SK-N-SH (cell line): Measurements from ENCODE around the gene AIP. TPM values are rescaled to one million over a fixed set of nuclear protein-coding genes. Genes with fewer than 3 reads are reported as not detected.

Experiments
- CTCF ChIA-PET: fragments of 300-600, 350-600 bp; formaldehyde crosslinking; extraction: SDS; loops from one replicate; lab custom pipeline; 2021; lab: Yijun Ruan, JAX
- POLR2A ChIA-PET: fragments of 350-600 bp; sonication (Branson Sonifier 250); formaldehyde crosslinking; extraction: SDS; loops from one replicate; lab custom pipeline; 2020; ENCODE audit warnings: antibody characterized with exemption, inconsistent platforms; lab: Yijun Ruan, JAX
- DNase-seq: peaks from one replicate; pipeline ENCODE4 v3.0.0; 2012
- H2AFZ ChIP-seq: fragments of 200-600 bp; sonication (generic); 2 replicates; pipeline ENCODE4 v1.8.1; 2016; ENCODE audit warnings: antibody characterized with exemption, mild to moderate bottlenecking, low read depth
- H3F3A ChIP-seq: fragments of 200-600 bp; sonication (generic); replicated peaks from 2 replicates; pipeline ENCODE3; 2016; ENCODE audit warnings: antibody characterized with exemption, mild to moderate bottlenecking; ENCODE audit not compliant: insufficient read depth
- H3K27ac ChIP-seq, 2 experiments: fragments of 200-500 bp in 1 of 2; fragments of 200-600 bp in 1 of 2; sonication (Bioruptor generic) in 1 of 2; sonication (generic), shearing (Covaris generic) in 1 of 2; 2 replicates each; pipeline versions ENCODE4 v1.5.1 to v1.6.1; 2014 to 2016; ENCODE audit warnings: low read depth in 2 of 2, inconsistent platforms in 1 of 2, low read length in 1 of 2, mild to moderate bottlenecking in 1 of 2, mixed read lengths in 1 of 2
- H3K27me3 ChIP-seq: fragments of 200-600 bp; sonication (generic), shearing (Covaris generic); 2 replicates; pipeline ENCODE4 v1.6.1; 2016; ENCODE audit warnings: mixed run types; ENCODE audit not compliant: insufficient read depth
- H3K36me3 ChIP-seq, 2 experiments: fragments of 200-500 bp in 1 of 2; fragments of 200-600 bp in 1 of 2; sonication (Bioruptor generic) in 1 of 2; sonication (generic) in 1 of 2; replicated peaks in 1 of 2; 2 replicates each; pipeline versions ENCODE3 to v1.5.1; 2014 to 2016; ENCODE audit warnings: low read length in 1 of 2, mild to moderate bottlenecking in 1 of 2; ENCODE audit not compliant: insufficient read depth in 2 of 2, control insufficient read depth in 1 of 2
- H3K4me1 ChIP-seq, 2 experiments: fragments of 200-500 bp in 1 of 2; fragments of 200-600 bp in 1 of 2; sonication (Bioruptor generic) in 1 of 2; sonication (generic), shearing (Covaris generic) in 1 of 2; 2 replicates each; pipeline versions ENCODE4 v1.5.1 to v1.6.1; 2014 to 2016; ENCODE audit warnings: low read depth in 1 of 2, low read length in 1 of 2, mixed run types in 1 of 2; ENCODE audit not compliant: insufficient read depth in 2 of 2, control insufficient read depth in 1 of 2
- H3K4me2 ChIP-seq: fragments of 200-600 bp; sonication (generic), shearing (Covaris generic); 2 replicates; pipeline ENCODE4 v1.6.1; 2017; ENCODE audit warnings: mixed run types
- H3K4me3 ChIP-seq, 2 experiments: fragments of 200-500 bp in 1 of 2; fragments of 200-600 bp in 1 of 2; sonication (Bioruptor generic) in 1 of 2; sonication (generic), shearing (Covaris generic) in 1 of 2; 2 replicates each; pipeline versions ENCODE4 v1.5.1 to v1.8.1; 2014 to 2016; ENCODE audit warnings: low read depth in 2 of 2, inconsistent platforms in 1 of 2, low read length in 1 of 2, mild to moderate bottlenecking in 1 of 2, mixed read lengths in 1 of 2, moderate library complexity in 1 of 2
- H3K79me2 ChIP-seq: fragments of 200-600 bp; sonication (generic); 2 replicates; pipeline ENCODE4 v1.8.1; 2017; ENCODE audit warnings: mild to moderate bottlenecking; ENCODE audit not compliant: insufficient read depth
- H3K9ac ChIP-seq: fragments of 200-600 bp; sonication (generic); 2 replicates; pipeline ENCODE4 v1.6.1; 2017; ENCODE audit warnings: mixed run types
- H3K9me2 ChIP-seq: fragments of 200-600 bp; sonication (generic); 2 replicates; pipeline ENCODE4 v1.6.1; 2017; ENCODE audit warnings: mixed run types
- H3K9me3 ChIP-seq: fragments of 200-600 bp; sonication (generic); 2 replicates; pipeline ENCODE4 v1.6.1; 2017; ENCODE audit warnings: mixed run types, mild to moderate bottlenecking, moderate library complexity
- H4K20me1 ChIP-seq: fragments of 200-600 bp; sonication (generic); 2 replicates; pipeline ENCODE4 v1.6.1; 2017; ENCODE audit warnings: mild to moderate bottlenecking, mixed run types; ENCODE audit not compliant: insufficient read depth
- CHD2 ChIP-seq: fragments of 150-350 bp; IDR thresholded peaks from 2 replicates; pipeline ENCODE4 v1.6.1; 2018; ENCODE audit warnings: low read length; ENCODE audit not compliant: partially characterized antibody
- ELF1 ChIP-seq: IDR thresholded peaks from 2 replicates; pipeline ENCODE4 v1.4.0; 2012
- EZH2phosphoT487 ChIP-seq: fragments of 200-600 bp; sonication (generic); IDR thresholded peaks from 2 replicates; pipeline ENCODE4 v1.6.1; 2017; ENCODE audit warnings: low read depth, mixed run types, mild to moderate bottlenecking, antibody characterized with exemption, moderate library complexity, borderline replicate concordance
- GABPA ChIP-seq: IDR thresholded peaks from 2 replicates; pipeline ENCODE4 v1.4.0; 2012; ENCODE audit warnings: low read depth, mild to moderate bottlenecking
- GATA2 ChIP-seq: sonication (generic); formaldehyde crosslinking; IDR thresholded peaks from 2 replicates; pipeline ENCODE4 v1.5.0; 2020; ENCODE audit warnings: mild to moderate bottlenecking, missing genetic modification reagents
- JUND ChIP-seq: IDR thresholded peaks from 2 replicates; pipeline ENCODE4 v1.4.0; 2012
- MEF2A ChIP-seq: IDR thresholded peaks from 2 replicates; pipeline ENCODE4 v1.4.0; 2012; ENCODE audit warnings: low read depth, borderline replicate concordance
- MXI1 ChIP-seq: IDR thresholded peaks from 2 replicates; pipeline ENCODE4 v1.6.1; 2012; ENCODE audit warnings: mild to moderate bottlenecking, low read depth, low read length, improper control_type of control experiment
- NRF1 ChIP-seq: IDR thresholded peaks from 2 replicates; pipeline ENCODE4 v1.6.1; 2012; ENCODE audit warnings: low read depth, mild to moderate bottlenecking, low read length
- POLR2AphosphoS5 ChIP-seq: IDR thresholded peaks from 2 replicates; pipeline ENCODE4 v1.6.1; 2012; ENCODE audit warnings: low read depth, low read length
- RAD21 ChIP-seq: IDR thresholded peaks from 2 replicates; pipeline ENCODE4 v1.6.1; 2012; ENCODE audit warnings: mild to moderate bottlenecking, low read length
- RCOR1 ChIP-seq: fragments of 150-350 bp; IDR thresholded peaks from 2 replicates; pipeline ENCODE4 v1.6.1; 2017; ENCODE audit warnings: antibody characterized with exemption, low read length
- RFX5 ChIP-seq: IDR thresholded peaks from 2 replicates; pipeline ENCODE4 v1.6.1; 2012; ENCODE audit warnings: mild to moderate bottlenecking, improper control_type of control experiment, low read length
- RXRA ChIP-seq: IDR thresholded peaks from 2 replicates; pipeline ENCODE4 v1.4.0; 2012; ENCODE audit warnings: low read depth, mild to moderate bottlenecking, borderline replicate concordance
- SIN3A ChIP-seq: IDR thresholded peaks from 2 replicates; pipeline ENCODE4 v1.6.1; 2012; ENCODE audit warnings: low read depth, mild to moderate bottlenecking, low read length, moderate library complexity, borderline replicate concordance
- SMC3 ChIP-seq: IDR thresholded peaks from 2 replicates; pipeline ENCODE4 v1.6.1; 2012; ENCODE audit warnings: low read depth, low read length, improper control_type of control experiment
- TAF1 ChIP-seq: IDR thresholded peaks from 2 replicates; pipeline ENCODE4 v1.6.1; 2012; ENCODE audit warnings: low read depth, mild to moderate bottlenecking, low read length, moderate library complexity, borderline replicate concordance
- TEAD4 ChIP-seq: IDR thresholded peaks from 2 replicates; pipeline ENCODE4 v1.4.0; 2012; ENCODE audit warnings: mild to moderate bottlenecking, borderline replicate concordance; ENCODE audit not compliant: insufficient read depth
- YY1 ChIP-seq: IDR thresholded peaks from 2 replicates; pipeline ENCODE4 v1.4.0; 2012; ENCODE audit warnings: low read depth, mild to moderate bottlenecking
- WGBS: methylation state at CpG from one replicate; pipeline ENCODE4 v1.1.6; 2017; ENCODE audit warnings: low lambda C conversion rate; 5-methylcytosine and 5-hydroxymethylcytosine counted together
- polyA plus RNA-seq, 3 experiments: library from polyadenylated mRNA; depleted of rRNA; stranded (reverse); fragments of >200 nt; gene quantifications; 2 replicates each; pipeline ENCODE4 v1.2.3, GENCODE V29; 2012
- TF ChIP-seq, protein P1 (sequence below): IDR thresholded peaks from 2 replicates; pipeline ENCODE4 v1.4.0; 2012; ENCODE audit warnings: low read depth, borderline replicate concordance
- TF ChIP-seq, protein P2 (sequence below): IDR thresholded peaks from 2 replicates; pipeline ENCODE4 v1.6.1; 2012; ENCODE audit warnings: mild to moderate bottlenecking, low read depth, low read length, moderate library complexity
- TF ChIP-seq, protein P3 (sequence below): IDR thresholded peaks from 2 replicates; pipeline ENCODE4 v1.4.0; 2012; ENCODE audit warnings: low read depth, borderline replicate concordance
- TF ChIP-seq, protein P4 (sequence below): fragments of 200-600 bp; sonication (generic); IDR thresholded peaks from 2 replicates; pipeline ENCODE4 v1.6.1; 2017; ENCODE audit warnings: antibody characterized with exemption, mild to moderate bottlenecking, moderate library complexity

AIP gene
- polyA plus RNA-seq, 1 of the 3 experiments (the other 2 are of a cell fraction) = 207 TPM

DNA sequence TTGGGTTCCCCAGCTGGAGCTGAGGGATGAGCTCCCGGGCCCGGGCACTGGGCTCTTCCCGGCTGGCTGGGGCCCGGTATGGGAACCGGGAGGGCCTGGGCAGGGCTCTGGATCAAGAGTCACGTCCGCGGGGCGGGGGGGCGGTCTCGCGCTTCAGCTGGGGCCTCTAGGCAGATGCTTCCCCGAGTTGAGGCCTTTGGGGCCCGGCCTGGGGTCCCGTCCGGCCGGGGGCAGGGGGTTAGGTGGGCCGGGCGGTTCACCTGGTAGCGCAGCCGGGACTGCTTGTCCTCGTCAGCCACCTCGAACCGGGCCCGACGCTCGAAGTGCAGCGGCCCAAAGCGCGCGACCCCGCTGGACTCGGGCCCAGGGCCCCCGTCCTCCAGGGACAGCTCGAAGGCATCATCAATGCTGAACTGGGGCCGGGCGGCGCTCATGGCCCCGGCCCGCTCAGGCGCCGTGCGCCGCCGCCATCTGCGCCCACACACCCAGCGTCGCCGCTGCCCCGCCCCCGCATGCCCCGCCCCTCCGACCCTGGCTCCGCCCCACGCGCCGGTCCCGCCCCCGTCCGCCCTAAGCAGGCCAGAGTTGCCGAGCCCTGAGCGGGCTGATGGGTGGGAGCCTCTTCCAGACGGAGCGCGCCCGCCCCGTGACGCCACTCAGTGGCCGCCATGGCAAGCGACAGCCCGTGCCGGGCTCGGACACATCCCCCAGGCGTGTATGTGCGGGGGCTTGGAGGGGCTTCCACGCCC, 13.9 kb upstream of the AIP start, which contains the start of gene TMEM134:
Gene TMEM134, minus strand, starts transcription at position 493 of the 749 bp plus-strand sequence. Its CDS starts 59 bp downstream, at position 434.
- Histone ChIP-seq H3K79me2 (peaks cover 7% of the 10 kb centered on the region; the same call in 1 of the 2 replicates), H3K4me3 (peak within 1 kb of the TSS; percentile 73 to 90), H3K36me3 (no peaks in the 10 kb centered on the region), H3K9ac (peak within 1 kb of the TSS; percentile 87), H3K9me3 (no peaks in the 10 kb centered on the region), H3F3A (peaks cover 10% of the 10 kb centered on the region), H3K4me1 (peaks cover 4 to 32% of the 10 kb centered on the region in 2 experiments; a peak in 2 of 4 replicates), H2AFZ (peak within 1 kb of the TSS; percentile 100), H3K9me2 (no peaks in the 10 kb centered on the region), H4K20me1 (no peaks in the 10 kb centered on the region), H3K27ac (peak within 1 kb of the TSS; percentile 66 to 72; a peak in 3 of 4 replicates), H3K27me3 (no peaks in the 10 kb centered on the region), H3K4me2 (peak within 1 kb of the TSS; percentile 98)
- DNase-seq = peak; percentile 98
- ChIA-PET CTCF (interaction anchor here (0.7 to 3.4 kb wide), 15 partner anchors 9 to 120 kb away, joined by 3 to 32 read pairs (median 4); partner anchors contain the start of genes PITPNM1 and PPP1CA), POLR2A (interaction anchor here (0.6 to 2.9 kb wide), 6 partner anchors 14 to 244 kb away, joined by 3 to 13 read pairs (median 6); partner anchors contain the start of genes AIP, PPP1CA, RAD9A and RPS6KB2)
- 0% methylated on average over 24 of the region's 76 CpGs for WGBS
- TF ChIP-seq RXRA = no peak
- TF ChIP-seq, protein P1, sequence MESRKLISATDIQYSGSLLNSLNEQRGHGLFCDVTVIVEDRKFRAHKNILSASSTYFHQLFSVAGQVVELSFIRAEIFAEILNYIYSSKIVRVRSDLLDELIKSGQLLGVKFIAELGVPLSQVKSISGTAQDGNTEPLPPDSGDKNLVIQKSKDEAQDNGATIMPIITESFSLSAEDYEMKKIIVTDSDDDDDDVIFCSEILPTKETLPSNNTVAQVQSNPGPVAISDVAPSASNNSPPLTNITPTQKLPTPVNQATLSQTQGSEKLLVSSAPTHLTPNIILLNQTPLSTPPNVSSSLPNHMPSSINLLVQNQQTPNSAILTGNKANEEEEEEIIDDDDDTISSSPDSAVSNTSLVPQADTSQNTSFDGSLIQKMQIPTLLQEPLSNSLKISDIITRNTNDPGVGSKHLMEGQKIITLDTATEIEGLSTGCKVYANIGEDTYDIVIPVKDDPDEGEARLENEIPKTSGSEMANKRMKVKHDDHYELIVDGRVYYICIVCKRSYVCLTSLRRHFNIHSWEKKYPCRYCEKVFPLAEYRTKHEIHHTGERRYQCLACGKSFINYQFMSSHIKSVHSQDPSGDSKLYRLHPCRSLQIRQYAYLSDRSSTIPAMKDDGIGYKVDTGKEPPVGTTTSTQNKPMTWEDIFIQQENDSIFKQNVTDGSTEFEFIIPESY = no peak
- peak; percentile 55 for TF ChIP-seq TAF1
- TF ChIP-seq EZH2phosphoT487 = no peak
- TF ChIP-seq, protein P2, sequence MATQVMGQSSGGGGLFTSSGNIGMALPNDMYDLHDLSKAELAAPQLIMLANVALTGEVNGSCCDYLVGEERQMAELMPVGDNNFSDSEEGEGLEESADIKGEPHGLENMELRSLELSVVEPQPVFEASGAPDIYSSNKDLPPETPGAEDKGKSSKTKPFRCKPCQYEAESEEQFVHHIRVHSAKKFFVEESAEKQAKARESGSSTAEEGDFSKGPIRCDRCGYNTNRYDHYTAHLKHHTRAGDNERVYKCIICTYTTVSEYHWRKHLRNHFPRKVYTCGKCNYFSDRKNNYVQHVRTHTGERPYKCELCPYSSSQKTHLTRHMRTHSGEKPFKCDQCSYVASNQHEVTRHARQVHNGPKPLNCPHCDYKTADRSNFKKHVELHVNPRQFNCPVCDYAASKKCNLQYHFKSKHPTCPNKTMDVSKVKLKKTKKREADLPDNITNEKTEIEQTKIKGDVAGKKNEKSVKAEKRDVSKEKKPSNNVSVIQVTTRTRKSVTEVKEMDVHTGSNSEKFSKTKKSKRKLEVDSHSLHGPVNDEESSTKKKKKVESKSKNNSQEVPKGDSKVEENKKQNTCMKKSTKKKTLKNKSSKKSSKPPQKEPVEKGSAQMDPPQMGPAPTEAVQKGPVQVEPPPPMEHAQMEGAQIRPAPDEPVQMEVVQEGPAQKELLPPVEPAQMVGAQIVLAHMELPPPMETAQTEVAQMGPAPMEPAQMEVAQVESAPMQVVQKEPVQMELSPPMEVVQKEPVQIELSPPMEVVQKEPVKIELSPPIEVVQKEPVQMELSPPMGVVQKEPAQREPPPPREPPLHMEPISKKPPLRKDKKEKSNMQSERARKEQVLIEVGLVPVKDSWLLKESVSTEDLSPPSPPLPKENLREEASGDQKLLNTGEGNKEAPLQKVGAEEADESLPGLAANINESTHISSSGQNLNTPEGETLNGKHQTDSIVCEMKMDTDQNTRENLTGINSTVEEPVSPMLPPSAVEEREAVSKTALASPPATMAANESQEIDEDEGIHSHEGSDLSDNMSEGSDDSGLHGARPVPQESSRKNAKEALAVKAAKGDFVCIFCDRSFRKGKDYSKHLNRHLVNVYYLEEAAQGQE = peak; percentile 9; the same call in 1 of the 2 replicates
- TF ChIP-seq GATA2 = no peak
- no peak; the same call in none of the 2 replicates for TF ChIP-seq MXI1
- TF ChIP-seq ELF1 = no peak
- TF ChIP-seq SIN3A = peak; percentile 84
- TF ChIP-seq, protein P3, sequence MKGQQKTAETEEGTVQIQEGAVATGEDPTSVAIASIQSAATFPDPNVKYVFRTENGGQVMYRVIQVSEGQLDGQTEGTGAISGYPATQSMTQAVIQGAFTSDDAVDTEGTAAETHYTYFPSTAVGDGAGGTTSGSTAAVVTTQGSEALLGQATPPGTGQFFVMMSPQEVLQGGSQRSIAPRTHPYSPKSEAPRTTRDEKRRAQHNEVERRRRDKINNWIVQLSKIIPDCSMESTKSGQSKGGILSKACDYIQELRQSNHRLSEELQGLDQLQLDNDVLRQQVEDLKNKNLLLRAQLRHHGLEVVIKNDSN = 0 out of 2 replicates have a peak, but pooled peaks have one; percentile 18
- peak; percentile 34; the same call in 1 of the 2 replicates for TF ChIP-seq NRF1
- no peak for TF ChIP-seq TEAD4
- no peak for TF ChIP-seq JUND
- no peak for TF ChIP-seq GABPA
- TF ChIP-seq CHD2 = peak; percentile 69
- TF ChIP-seq MEF2A = no peak
- TF ChIP-seq, protein P4, sequence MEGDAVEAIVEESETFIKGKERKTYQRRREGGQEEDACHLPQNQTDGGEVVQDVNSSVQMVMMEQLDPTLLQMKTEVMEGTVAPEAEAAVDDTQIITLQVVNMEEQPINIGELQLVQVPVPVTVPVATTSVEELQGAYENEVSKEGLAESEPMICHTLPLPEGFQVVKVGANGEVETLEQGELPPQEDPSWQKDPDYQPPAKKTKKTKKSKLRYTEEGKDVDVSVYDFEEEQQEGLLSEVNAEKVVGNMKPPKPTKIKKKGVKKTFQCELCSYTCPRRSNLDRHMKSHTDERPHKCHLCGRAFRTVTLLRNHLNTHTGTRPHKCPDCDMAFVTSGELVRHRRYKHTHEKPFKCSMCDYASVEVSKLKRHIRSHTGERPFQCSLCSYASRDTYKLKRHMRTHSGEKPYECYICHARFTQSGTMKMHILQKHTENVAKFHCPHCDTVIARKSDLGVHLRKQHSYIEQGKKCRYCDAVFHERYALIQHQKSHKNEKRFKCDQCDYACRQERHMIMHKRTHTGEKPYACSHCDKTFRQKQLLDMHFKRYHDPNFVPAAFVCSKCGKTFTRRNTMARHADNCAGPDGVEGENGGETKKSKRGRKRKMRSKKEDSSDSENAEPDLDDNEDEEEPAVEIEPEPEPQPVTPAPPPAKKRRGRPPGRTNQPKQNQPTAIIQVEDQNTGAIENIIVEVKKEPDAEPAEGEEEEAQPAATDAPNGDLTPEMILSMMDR = peak; percentile 50
- no peak for TF ChIP-seq RFX5
- peak; percentile 84 for TF ChIP-seq YY1
- TF ChIP-seq POLR2AphosphoS5 = peak; percentile 92
- TF ChIP-seq RAD21 = peak; percentile 58
- no peak for TF ChIP-seq RCOR1
- peak; percentile 55; the same call in 1 of the 2 replicates for TF ChIP-seq SMC3
